Measurements from ENCODE around the gene MAN1B1.

DNA sequence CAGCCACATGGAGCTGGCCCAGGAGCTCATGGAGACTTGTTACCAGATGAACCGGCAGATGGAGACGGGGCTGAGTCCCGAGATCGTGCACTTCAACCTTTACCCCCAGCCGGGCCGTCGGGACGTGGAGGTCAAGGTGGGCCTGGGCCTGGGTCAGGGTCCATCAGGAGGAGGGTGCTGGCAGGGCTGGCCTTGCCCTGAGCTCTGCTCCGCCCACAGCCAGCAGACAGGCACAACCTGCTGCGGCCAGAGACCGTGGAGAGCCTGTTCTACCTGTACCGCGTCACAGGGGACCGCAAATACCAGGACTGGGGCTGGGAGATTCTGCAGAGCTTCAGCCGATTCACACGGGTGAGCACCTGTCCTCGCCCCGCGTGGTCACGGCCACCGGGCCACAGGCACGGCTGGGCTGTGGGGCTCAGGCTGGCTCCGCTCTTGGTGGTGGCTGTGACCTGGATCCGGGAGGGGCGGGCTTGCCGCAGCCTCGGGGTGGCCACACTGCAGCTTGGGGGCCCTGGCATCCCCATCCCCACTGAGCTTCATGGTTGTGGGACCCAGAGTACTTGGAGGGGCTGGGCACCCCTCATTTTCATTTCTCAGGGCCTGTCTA lies 20.6 kb downstream of the MAN1B1 start:
- TF ChIP-seq, protein P1, sequence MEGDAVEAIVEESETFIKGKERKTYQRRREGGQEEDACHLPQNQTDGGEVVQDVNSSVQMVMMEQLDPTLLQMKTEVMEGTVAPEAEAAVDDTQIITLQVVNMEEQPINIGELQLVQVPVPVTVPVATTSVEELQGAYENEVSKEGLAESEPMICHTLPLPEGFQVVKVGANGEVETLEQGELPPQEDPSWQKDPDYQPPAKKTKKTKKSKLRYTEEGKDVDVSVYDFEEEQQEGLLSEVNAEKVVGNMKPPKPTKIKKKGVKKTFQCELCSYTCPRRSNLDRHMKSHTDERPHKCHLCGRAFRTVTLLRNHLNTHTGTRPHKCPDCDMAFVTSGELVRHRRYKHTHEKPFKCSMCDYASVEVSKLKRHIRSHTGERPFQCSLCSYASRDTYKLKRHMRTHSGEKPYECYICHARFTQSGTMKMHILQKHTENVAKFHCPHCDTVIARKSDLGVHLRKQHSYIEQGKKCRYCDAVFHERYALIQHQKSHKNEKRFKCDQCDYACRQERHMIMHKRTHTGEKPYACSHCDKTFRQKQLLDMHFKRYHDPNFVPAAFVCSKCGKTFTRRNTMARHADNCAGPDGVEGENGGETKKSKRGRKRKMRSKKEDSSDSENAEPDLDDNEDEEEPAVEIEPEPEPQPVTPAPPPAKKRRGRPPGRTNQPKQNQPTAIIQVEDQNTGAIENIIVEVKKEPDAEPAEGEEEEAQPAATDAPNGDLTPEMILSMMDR (IDR thresholded peaks at IDR 0.05) = no peak
- no peak for TF ChIP-seq POLR2A (IDR thresholded peaks at IDR 0.05)

Measured in lower leg skin (tissue), 3 donors.